HG03139 (cell line): ENCODE measurements around the gene PIP5KL1.

Experiments used
- ATAC-seq: cut with Tn5 transposase; IDR thresholded peaks from one replicate; pipeline ENCODE4 v1.9.1; 2021; ENCODE audit not compliant: unreplicated experiment

PIP5KL1 gene

GRCh38 chr9:127875306-127875966, 55.1 kb downstream of the PIP5KL1 start:
- ATAC-seq, result no peak

- ATAC-seq, result no peak
Measured at GRCh38 chr9:127874301-127875221, 56.0 kb downstream of the PIP5KL1 start.

DNA sequence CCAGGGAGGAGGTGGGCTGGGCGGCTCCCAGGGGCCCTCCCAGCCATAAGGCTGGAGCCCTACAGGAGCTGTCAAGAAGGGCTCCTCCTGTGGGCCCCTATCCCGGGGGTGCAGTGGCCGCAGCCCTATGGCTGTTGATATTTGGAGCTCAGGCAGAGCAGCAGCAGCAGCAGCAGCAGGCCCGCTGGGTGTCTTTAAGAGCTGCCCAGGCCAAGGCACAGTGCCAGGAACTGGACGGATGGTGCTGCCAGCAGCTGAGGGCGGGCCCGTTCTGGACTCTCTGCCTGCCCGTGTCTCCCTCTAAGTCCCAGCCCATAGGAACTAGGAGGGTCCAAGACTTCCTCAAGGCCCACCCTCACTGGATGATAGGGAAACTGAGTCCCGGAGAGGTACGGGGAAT, 56.7 kb downstream of the PIP5KL1 start:
- no peak for ATAC-seq

DNA sequence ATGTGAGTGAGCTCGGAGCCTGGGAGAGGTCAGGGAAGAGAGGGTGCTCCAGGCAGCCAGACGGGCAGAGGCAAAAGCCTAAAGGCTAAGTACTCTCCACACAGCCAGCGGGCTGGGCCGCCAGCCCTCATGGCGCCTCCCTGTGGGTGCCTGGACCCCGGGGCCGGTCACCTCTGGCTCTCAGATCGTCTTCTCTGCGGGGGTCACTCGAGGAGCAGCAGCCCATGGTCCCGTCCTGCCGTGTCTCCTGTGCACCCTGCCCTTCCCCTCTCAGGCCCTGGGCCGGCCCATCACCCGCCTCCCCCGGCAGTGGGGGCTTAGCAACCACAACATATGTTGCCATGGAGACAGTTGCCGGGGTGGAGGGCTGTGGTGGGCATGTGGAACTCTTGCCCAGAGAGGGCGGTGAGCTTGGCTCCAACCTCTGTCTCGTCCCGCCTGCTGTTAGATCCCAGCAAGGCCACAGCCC, 57.3 kb downstream of the PIP5KL1 start:
- ATAC-seq, result no peak

DNA sequence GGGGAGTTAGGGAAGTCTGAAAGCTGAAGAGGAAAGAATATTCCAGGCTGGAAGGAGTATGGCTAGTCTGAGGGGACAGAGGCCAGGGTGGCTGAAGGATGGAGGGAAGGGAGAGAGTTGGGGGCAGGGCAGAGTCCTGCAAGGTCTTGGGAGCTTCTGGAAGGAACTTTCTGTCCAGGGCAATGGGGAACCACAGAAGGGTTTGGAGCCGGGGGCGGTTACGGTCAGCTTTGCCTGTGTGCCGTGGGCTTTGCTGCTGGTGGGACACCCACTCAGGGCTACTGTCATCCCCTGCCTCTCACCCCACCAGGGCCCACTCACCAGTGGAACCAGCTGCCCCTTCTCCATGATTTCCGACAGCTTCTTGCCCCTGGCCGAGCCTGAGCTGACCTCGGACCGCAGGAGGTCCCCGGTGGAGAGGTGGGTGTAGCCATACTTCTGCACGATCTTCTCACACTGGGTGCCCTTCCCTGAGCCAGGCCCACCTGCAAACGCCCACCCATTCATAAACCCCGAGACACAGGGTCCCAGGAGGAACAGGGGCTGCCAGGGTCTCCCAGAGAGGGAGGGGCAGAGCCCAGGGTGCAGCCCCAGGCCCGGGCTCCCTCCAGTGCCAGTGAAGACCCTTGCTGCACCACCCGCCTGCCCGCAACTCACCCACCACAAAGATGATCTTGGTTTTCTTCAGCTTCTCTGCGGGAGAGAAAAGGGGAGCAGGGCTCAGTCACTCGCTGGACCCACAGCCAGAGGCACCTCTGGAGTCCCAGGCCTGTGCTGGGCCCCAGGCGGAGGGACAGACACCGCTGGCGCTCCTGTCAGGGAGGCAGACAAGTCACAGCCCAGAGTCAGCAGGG, 58.0 kb downstream of the PIP5KL1 start:
- ATAC-seq, result no peak

GRCh38 chr9:127871531-127871930, 59.0 kb downstream of the PIP5KL1 start:
- ATAC-seq, result no peak

DNA sequence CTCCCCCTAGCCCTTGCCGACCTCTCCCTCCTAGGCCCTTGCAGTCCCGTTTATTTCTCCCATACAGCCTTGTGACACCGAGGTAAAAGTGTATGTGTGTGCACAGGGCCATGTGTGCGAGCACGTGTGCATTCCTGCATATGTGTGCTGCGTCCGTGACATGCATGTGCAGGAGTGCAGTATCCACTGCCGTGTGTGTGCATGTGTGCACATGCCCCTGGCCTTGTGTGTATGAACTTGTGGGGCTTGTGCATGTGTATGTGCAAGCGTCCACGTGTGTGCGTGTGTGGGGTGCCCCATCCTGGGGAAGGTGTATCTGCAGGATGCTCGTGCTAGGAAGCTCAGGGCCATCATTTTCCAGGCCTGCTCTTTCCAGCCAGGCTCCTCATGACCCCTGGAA, 59.7 kb downstream of the PIP5KL1 start:
- ATAC-seq, result no peak
